DOHH2 (cell line): ENCODE measurements around the gene BCAP31.

Experiments used
- EZH2phosphoT487 ChIP-seq: fragments of 200-600 bp; sonication (generic); IDR thresholded peaks from 2 replicates; pipeline ENCODE4 v1.6.1; 2017; ENCODE audit warnings: borderline replicate concordance, mild to moderate bottlenecking, antibody characterized with exemption, low read length, moderate library complexity, mixed read lengths
- TF ChIP-seq, protein P1 (sequence below): fragments of 200-600 bp; sonication (generic); IDR thresholded peaks from one replicate; pipeline ENCODE4 v1.5.1; 2014; ENCODE audit warnings: antibody characterized with exemption, mild to moderate bottlenecking, low read depth, low read length; ENCODE audit not compliant: poor library complexity, severe bottlenecking

DNA sequence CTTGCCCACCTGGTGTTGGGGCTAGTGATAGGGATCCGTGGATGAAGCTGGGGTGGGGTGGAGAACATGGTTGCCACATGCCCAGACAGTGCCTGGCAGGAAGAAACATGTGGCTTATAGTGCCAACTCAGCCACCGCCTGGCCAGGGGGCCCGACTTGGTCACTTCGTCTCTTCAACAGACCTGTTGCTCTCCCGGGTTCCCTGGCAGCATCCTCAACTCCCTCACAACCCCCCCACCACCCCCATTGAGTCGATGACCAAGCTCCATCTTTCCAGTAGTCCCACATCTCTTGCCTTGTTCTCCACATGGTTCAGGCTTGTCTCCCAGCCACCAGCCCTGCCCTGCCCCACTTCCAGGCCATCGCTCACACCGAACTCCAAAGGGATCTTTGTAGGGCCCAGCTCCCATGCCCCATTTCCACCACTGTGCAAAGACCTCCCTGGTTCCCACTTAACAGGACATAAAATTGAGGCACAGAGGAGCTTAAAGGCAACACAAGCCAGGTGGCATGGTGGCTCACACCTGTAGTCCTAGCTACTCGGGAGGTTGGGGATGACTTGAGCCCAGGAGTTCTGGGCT, 58.4 kb downstream of the BCAP31 start:
- TF ChIP-seq, protein P1, sequence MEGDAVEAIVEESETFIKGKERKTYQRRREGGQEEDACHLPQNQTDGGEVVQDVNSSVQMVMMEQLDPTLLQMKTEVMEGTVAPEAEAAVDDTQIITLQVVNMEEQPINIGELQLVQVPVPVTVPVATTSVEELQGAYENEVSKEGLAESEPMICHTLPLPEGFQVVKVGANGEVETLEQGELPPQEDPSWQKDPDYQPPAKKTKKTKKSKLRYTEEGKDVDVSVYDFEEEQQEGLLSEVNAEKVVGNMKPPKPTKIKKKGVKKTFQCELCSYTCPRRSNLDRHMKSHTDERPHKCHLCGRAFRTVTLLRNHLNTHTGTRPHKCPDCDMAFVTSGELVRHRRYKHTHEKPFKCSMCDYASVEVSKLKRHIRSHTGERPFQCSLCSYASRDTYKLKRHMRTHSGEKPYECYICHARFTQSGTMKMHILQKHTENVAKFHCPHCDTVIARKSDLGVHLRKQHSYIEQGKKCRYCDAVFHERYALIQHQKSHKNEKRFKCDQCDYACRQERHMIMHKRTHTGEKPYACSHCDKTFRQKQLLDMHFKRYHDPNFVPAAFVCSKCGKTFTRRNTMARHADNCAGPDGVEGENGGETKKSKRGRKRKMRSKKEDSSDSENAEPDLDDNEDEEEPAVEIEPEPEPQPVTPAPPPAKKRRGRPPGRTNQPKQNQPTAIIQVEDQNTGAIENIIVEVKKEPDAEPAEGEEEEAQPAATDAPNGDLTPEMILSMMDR: no peak
- TF ChIP-seq EZH2phosphoT487: no peak
